ENCODE results near the gene CDCA4.

CDCA4 gene

GRCh38 chr14:105013150-105013785, 7.6 kb downstream of the CDCA4 start:
- no peak for DNase-seq (ENCODE audit: low spot score)

GRCh38 chr14:105012171-105012985, 8.5 kb downstream of the CDCA4 start:
- no peak for DNase-seq (ENCODE audit: low spot score)

GRCh38 chr14:105011312-105011990, 9.4 kb downstream of the CDCA4 start:
- DNase-seq (ENCODE audit: low spot score): no peak

- DNase-seq (ENCODE audit: low spot score): no peak
Observed at GRCh38 chr14:105010891-105011291, 10.0 kb downstream of the CDCA4 start.

- DNase-seq (ENCODE audit: low spot score): no peak
Observed at GRCh38 chr14:105010106-105010505, 10.8 kb downstream of the CDCA4 start.

- DNase-seq (ENCODE audit: low spot score): no peak
Observed at GRCh38 chr14:105007593-105008264, 13.2 kb downstream of the CDCA4 start.

- DNase-seq (ENCODE audit: low spot score): no peak
Observed at GRCh38 chr14:105006831-105007592, 13.9 kb downstream of the CDCA4 start.

GRCh38 chr14:105005929-105006830, 14.7 kb downstream of the CDCA4 start:
- DNase-seq (ENCODE audit: low spot score): no peak

- DNase-seq (ENCODE audit: low spot score): no peak
Observed at GRCh38 chr14:105005329-105005928, 15.5 kb downstream of the CDCA4 start.

GRCh38 chr14:104999361-104999760, 21.5 kb downstream of the CDCA4 start:
- DNase-seq (ENCODE audit: low spot score): no peak

- no peak for DNase-seq (ENCODE audit: low spot score)
Observed at GRCh38 chr14:104998801-104999200, 22.1 kb downstream of the CDCA4 start.

GRCh38 chr14:104996483-104996882, 24.4 kb downstream of the CDCA4 start:
- no peak for DNase-seq (ENCODE audit: low spot score)

- DNase-seq (ENCODE audit: low spot score): no peak
Observed at GRCh38 chr14:104996032-104996431, 24.9 kb downstream of the CDCA4 start.

- DNase-seq (ENCODE audit: low spot score): no peak
Observed at GRCh38 chr14:104994978-104995377, 25.9 kb downstream of the CDCA4 start.

GRCh38 chr14:104993808-104994591, 26.9 kb downstream of the CDCA4 start:
- no peak for DNase-seq (ENCODE audit: low spot score)

- DNase-seq (ENCODE audit: low spot score): no peak
Observed at GRCh38 chr14:104993306-104993705, 27.6 kb downstream of the CDCA4 start.

- DNase-seq (ENCODE audit: low spot score): no peak
Observed at GRCh38 chr14:104992501-104992900, 28.4 kb downstream of the CDCA4 start.

GRCh38 chr14:104991896-104992230, 29.0 kb downstream of the CDCA4 start:
- no peak for DNase-seq (ENCODE audit: low spot score)

- DNase-seq (ENCODE audit: low spot score): no peak
Observed at GRCh38 chr14:104989951-104990303, 31.0 kb downstream of the CDCA4 start.
